GM18909 (cell line): ENCODE measurements around the gene HRH3.
A peak's percentile ranks its signal among the peaks of the same experiment; 100 is the strongest.

Source experiments
- ATAC-seq: cut with Tn5 transposase; IDR thresholded peaks from one replicate; pipeline ENCODE4 v1.9.1; 2021; ENCODE audit warnings: mild to moderate bottlenecking; ENCODE audit not compliant: unreplicated experiment, poor library complexity

Gene HRH3

DNA sequence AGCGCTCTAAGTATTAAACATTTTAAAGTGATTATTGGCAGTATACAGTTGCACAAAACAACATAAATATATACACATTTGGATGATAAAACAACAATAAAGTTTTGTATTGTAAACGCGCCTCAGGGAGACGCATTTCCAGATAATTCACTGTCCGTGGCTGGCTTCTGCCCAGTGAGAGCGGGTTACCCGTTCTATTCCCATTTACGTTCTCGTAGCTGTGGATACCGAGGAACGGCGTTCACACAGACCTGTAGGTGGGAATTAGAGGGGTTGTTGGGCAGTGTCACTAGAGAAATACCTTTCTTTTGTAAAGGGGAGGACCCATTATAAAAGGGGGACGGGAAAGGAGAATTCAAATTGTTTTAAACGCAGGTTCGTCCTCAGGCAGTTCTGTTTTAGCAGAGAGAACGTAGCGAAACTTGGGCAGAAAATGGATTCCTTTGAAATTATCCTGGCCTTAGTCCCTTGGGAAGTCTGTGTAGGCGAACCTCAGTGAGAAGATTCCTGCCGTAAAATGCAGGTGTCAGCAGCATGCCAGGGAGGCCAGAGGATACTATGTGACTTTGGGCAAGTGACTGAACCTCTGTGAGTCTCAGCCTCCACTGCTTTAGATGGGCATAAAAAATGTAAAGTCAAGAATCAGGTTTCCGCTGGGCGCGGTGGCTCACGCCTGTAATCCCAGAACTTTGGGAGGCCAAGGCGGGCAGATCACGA is 36.5 kb downstream of the HRH3 start:
- no peak for ATAC-seq

DNA sequence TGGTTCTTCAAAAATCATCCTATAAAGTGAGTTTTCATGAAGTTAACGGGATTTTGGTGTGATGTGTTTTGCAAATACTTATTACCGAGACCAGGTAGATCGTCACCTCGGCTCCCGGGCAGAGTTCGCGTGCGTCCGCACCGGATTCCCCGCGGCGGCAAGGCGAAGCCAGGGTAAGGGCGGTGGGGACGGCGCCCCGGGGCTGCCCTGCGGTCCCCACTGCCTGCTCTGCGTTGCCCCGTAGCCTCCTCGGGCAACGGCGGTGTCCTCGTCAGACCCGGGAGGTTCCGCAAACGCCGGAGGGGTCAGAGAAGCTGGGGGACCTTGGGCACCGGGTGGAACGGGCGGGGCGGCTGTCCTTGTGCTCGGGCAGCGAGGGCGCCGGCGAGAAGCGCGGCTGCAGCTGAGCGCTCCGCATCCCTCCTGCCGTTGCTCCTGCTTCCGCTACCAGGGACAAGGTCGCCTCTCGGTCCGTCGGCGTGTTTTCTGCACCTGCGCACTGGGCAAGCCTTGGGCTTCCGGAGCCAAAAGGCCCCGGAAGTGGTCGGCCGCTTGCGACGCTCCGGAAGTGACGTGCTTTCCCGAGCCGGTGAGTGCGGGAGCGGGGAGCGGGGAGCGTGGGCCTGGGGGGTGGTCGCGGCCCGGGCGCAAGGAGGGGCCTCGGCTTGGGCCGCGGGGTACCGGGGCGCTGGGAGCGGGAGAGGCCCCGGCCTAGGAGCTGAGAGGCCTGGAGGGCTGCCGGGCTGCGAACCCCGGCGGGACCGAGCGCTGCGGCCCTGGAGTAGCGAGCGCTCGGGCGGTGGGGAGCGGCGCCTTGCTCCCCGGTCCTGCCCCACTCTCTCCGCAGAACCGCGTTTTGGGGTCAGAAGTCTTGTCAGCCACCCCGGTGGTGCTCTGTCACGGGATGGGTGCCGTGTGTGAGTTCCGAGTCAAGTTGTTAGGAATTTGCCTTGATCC is 37.3 kb downstream of the HRH3 start, which contains the start of gene MTG2:
Gene MTG2, plus strand, starts transcription at position 560 of the 957 bp plus-strand sequence. CDS start 10,393 bp downstream, outside the sequence.
- peak; percentile 92 for ATAC-seq

DNA sequence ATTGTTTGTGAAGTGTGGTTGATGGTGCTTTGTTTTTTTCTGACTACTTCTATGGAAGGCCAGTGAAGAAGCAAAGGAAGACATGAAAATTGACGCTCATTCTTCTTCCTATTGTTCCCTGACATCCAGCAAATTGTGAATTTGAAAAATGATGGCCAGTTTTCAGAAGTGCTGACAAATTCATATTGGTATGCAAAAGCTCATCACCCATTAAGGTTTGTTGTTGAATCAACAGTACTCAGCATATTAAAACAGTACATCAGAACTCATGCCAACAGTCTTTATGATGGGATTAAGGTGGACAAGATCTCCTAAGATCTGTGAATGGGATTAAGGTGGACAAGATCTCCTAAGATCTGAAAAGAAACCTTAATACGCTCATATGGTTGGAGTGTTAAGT is 38.3 kb downstream of the HRH3 start:
- no peak for ATAC-seq

DNA sequence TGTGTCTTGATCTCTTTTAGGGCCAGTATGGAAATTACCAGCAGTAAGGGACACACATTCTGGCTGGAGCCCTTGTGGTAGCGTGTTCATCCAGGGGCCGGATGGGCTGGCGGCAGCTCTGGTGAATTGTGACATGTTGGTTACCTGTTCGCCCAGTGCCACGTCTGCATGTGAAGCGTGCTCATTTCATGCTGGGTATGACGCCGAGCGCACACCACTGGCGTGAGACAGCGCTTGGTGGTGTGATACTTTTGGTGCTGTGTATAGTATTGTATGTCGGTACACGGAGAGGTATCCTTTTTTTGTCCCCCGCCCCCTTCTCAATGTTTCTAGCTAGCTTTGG is 40.9 kb downstream of the HRH3 start:
- no peak for ATAC-seq

DNA sequence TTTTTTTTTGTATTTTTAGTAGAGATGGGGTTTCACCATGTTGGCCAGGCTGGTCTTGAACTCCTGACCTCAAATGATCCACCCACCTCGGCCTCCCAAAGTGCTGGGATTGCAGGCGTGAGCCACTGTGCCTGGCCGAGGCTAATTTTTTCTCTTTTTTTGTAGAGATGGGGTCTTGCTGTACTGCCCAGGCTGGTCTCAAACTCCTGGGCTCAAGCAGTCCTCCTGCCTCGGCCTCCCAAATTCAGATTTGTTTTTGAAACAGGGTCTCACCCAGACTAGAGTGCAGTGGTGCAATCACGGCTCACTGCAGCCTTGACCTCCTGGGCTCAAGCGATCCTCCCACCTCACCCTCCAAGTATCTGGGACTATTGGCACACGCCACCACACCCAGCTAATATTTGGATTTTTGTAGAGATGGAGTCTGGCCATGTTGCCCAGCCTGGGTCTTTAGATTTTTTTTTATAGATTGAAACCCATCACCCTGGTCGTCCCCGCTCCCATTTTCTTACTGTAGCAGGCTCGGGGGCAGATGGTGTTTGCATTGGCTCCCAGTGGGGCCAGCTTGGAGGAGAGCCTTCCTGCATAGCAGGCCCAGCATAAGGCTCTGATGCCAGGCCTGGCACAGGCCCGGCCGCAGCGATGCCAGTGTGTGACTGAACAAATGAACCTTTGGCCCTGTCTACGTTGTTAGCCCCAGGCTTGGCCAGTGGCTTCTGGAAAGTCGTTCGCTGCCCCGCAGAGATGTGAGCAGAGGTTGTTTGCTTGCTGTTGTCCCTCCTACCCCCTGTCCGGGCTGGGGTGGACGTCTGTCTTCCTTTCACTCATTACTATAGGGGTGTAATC is 41.5 kb downstream of the HRH3 start:
- ATAC-seq: no peak

DNA sequence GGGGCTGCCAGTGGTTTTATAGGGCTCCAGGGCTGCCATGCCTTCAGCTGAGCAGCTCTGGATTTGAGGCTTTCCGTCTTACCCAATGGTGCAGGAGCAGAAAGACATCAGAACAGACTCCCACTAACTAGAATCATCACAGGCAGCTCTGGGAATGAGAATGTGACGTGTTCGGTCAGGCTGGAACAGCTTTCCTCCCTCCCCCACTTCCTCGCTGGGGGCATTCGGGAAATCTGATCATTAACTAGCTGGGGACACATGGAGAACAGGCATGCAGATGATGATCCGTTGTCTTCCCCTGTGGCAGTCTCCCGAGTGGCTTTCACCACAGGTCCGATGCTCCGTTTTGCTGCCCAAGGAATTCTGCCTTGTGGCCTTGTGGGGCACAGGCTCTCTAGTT is 42.8 kb downstream of the HRH3 start:
- no peak for ATAC-seq

DNA sequence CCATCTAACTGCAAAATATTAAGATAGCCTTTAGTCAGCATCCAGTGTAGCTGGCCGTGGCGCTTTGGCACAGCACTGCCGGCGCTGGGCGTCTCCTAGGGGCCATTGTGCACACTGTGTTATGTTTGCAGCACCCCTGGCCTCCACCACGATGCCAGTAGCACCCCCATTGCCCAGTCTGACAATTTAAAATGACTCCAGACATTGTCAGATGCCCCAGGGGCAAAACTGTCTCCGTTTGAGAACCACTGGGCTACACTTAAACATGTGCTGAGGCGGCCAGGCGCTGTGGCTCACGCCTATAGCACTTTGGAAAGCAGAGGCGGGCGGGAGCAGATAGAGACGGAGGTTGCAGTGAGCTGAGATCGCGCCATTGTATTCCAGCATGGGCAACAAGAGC is 43.2 kb downstream of the HRH3 start:
- ATAC-seq: no peak

DNA sequence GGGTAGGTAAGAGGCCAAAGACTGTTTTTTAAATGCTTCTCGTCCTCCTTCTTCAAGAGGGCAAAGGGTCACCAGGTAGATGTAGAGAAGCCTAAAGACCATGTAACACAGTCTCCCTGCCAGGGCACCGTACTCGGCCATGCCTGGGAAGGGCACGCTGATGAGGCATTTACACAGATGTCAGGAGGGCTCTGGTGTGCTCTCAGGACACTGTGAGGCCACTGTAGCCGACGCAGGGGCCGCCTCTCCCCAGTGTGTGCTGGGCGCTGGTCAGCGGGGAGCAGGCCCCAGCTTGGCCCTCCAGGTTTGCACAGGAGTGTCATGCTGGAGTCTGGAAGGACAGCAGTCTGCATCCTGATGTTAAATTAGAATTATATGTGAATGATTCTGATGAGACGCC is 44.4 kb downstream of the HRH3 start:
- no peak for ATAC-seq

DNA sequence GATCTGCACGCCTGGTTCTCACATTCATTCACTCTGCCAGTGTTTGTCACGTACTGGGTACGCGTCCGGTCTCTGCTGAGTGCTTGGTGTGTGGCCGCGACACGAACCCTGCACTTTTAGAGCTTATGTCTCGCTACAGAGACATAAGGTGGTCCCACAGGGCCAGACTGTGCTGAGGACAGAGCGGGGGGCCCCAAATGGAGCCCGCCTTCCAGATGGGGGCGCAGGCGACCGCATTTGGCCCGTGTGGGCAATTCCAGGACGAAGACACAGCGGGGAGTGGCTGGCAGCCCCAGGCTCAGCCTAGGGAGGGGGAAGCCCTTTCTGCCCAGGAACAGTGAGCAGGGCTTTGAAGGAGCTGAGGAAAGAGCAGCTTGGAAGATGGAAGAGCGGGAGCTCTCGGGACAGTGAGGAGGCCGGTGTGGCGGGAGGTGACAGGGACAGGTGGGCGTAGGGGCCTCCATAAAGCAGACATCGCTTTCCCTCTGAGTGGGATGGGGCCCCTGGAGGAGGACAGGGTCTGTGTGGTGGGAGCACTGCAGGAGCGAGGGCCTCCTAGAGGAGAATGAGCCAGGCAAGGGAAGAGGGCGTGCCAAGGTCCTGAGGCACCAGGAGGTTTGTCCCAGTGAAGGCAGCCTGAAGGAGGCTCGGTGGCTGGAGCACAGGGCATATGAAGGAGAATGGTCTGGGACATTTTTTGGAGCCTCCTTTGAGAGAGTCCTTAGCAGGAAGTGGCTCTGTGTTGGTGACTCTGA is 45.0 kb downstream of the HRH3 start:
- no peak for ATAC-seq

DNA sequence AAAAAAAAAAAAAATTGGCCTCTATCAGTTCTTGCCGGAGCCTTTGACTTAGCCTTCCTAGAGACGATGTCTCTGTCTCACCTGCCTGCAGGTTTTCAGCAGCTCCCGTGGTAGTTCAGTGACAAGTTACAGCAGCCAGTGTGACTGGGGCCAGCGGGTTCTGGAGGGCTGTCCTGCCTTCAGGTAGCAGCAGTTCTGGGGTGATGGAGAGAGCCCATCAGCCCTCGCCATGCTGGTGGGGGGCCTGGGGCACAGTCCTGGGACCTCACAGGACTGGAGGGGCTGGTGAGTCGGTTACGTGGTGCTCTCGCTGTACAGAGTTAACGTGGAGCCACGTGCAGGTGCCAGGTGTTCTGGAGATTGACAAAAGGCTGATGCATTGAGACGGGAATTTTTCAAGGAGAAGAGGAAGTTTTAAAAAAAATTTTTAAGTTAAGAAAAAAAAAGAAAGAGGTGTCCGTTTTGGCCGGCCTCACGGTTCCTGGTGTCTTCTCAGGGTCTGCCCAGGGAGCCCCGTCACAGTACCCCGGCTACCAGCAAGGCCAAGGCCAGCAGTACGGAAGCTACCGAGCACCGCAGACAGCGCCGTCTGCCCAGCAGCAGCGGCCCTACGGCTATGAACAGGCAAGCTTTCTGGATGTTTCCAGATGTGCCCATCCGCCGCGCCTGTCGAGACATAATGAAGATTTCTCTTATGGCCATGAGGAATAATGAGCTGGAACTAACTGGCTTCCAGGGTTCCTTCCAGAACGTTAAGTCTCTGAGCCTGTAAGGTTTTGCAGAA is 45.9 kb downstream of the HRH3 start:
- ATAC-seq: no peak

DNA sequence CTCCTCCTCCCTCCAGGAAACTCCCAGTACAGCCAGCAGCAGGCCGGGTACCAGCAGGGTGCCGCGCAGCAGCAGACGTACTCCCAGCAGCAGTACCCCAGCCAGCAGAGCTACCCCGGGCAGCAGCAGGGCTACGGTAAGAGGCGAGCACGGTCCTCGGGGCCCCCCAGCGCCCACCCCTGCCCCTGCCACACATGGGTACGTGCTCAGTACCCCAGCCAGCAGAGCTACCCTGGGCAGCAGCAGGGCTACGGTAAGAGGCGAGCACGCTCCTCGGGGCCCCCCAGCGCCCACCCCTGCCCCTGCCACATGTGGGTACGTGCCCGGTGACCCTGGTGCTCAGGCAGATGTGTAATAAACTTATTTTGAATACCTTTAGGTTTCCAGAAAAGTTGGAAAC is 47.4 kb downstream of the HRH3 start:
- no peak for ATAC-seq

DNA sequence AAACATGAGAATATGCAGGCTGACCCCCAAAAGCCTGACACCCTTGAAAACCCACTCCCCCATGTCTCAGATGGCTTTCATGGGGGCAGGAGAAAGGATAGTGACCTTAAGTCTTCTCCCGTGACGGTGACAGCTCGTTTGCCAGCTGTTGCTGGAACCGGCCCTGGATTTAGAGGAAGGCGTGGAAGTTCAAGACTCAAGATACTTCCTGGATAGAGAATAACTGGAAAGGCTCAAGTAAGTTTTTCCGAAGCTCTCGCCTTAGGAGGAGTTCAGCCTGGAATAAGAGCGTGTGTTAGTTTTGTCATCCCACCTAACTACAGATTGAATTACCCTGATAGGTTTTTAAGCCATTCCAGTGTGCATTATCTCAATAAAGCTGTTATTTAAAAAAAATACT is 48.8 kb downstream of the HRH3 start:
- no peak for ATAC-seq

DNA sequence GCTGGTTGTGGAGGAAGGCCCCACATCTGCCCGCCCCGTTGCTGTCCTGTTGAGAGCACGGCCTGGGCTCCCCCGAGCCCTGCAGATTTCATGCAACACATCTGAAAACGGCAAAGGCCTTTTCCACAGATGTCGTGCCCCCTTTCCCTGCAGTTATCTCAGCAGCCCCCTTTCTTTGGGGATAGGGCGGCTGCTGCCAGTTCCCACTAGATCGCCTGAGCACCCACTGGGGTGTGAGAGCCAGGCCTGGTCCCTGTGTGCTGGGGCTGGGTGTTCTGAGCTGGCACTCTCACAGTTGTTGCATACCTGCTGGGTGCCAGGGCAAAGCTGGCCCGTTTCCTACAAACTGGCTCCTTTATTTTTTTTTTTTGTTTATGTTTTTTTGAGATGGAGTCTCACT is 49.5 kb downstream of the HRH3 start:
- ATAC-seq: no peak

DNA sequence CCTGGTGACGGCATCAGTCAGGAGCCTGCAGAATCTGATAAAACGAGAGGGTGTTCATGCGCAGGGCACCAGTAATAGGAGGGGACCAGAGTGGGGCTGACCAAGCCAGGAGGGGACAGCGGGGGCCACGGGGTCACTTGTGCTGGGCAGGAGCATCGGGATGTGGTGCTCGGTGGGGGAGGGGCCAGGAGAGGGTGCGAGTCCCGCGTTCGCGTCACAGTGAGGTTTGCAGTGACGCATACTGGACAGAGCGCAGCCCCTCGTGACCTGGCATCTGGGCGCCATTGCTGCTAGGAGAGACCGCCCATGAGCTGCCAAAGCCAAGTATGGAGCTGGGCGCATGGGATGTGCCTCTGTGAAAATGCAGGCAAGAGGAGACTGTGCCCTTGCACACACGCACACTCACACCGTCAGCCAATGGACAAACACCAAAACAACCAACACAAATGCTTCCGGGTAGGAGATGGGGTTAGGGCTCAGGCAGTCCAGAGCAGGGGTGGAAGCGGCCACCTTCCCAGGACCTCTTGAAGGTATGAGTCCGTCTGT is 51.1 kb downstream of the HRH3 start:
- ATAC-seq: no peak

DNA sequence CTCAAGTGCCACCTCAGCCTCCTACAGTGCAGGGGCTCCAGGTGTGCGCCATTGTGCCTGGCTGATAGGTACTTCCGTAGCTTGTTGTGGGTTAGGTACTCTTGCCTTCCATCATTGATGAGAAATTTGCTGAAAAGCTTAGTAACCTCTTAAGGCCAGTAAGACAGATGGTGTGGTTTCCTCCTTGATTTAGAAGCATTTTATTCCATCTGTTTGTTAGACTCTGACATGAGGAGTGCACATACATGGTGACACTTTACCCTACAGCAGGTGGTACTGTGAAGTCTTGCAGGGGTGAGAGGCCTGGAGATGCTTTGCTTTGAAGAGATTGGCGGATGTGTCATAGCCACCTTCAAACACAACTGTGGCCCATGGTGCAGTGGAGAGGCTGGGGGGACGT is 52.0 kb downstream of the HRH3 start:
- no peak for ATAC-seq

DNA sequence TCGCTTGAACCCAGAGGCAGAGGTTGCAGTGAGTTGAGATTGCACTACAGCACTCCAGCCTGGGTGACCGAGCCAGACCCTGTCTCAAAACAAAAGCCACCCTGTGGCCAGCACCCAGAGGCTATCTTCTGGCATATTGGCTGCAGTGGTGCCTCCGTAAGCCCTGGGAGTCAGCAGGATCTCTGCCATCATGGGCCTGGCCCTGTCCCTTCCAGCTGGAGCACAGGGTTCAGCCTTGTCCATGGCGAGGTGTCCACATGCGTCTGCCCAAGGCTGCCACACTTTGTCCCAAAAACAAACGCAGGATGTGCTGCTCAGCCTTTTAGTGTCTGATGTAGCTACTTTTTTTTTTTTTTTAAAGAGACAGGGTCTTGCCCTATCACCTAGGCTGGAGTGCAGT is 52.6 kb downstream of the HRH3 start:
- no peak for ATAC-seq

DNA sequence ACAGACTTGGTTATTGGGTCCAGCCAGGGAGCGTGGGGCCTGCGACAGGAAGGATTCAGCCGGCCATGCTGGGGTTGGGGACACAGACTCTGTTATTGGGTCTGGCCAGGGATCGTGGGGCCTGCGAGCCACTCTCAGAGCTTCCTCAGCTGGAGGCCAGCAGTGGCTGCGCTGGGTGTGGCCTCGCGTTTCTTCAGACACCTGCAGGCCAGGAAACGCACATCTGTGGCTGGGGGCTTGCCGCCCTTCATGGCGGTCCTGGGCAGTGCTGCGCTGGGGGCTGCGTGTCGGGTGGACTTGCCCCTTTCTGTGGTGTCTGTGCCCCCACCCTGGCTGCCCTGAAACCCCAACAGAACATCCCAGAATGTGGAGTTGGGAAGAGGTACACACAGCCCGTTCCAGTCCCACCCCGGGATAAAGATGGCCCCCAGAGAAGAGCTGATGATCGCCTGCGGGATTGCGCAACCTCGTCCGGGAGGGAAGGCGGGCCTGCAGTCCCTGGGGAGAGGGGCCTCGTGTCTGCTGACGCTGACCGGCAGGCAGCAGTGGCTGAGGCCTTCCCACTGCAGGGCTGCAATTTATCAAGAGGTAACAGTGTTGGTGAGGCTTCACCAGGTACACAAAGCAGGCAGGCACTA is 54.2 kb downstream of the HRH3 start:
- ATAC-seq: no peak
